ENCODE data around the gene GOLGA8B.

DNA sequence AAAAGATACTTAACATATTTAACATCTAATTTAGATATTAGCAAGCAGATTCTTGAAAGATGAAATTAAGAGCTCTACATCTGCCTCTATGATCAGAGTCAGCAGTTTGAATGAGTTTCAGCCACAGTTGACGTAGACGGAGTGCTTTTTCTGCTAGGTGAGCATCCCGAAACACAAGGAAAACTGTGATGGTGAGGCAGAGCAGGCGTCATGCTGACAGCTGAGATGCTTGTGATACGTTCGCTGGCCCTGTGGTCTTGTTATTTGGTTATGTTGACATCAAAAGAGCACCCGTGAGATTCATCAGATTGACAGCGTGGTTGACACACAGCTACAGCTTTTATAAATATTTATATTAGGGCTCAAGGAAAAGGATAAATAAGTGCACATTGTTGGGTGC is 19.6 kb upstream of the GOLGA8B start:
- TF ChIP-seq, protein P1, sequence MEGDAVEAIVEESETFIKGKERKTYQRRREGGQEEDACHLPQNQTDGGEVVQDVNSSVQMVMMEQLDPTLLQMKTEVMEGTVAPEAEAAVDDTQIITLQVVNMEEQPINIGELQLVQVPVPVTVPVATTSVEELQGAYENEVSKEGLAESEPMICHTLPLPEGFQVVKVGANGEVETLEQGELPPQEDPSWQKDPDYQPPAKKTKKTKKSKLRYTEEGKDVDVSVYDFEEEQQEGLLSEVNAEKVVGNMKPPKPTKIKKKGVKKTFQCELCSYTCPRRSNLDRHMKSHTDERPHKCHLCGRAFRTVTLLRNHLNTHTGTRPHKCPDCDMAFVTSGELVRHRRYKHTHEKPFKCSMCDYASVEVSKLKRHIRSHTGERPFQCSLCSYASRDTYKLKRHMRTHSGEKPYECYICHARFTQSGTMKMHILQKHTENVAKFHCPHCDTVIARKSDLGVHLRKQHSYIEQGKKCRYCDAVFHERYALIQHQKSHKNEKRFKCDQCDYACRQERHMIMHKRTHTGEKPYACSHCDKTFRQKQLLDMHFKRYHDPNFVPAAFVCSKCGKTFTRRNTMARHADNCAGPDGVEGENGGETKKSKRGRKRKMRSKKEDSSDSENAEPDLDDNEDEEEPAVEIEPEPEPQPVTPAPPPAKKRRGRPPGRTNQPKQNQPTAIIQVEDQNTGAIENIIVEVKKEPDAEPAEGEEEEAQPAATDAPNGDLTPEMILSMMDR (IDR thresholded peaks at IDR 0.05): no peak
- TF ChIP-seq POLR2A (IDR thresholded peaks at IDR 0.05): no peak

Data from prostate gland (tissue), 2 donors.